Measurements from ENCODE around the gene PDGFRB.

The PDGFRB gene

GRCh38 chr5:150163547-150164059 is 8.0 kb upstream of the PDGFRB start:
- peak; percentile 37 for TF ChIP-seq CTCF (IDR thresholded peaks at IDR 0.05; ENCODE audit: low read depth, low read length)
- no peak for DNase-seq (ENCODE audit: extremely low read depth, low read depth)

GRCh38 chr5:150163035-150163434 is 7.4 kb upstream of the PDGFRB start:
- no peak for DNase-seq (ENCODE audit: extremely low read depth, low read depth)
- no peak for TF ChIP-seq CTCF (IDR thresholded peaks at IDR 0.05; ENCODE audit: low read depth, low read length)

- no peak for TF ChIP-seq CTCF (IDR thresholded peaks at IDR 0.05; ENCODE audit: low read depth, low read length)
- no peak for DNase-seq (ENCODE audit: extremely low read depth, low read depth)
These were observed 6.5 kb upstream of the PDGFRB start for GRCh38 chr5:150162142-150162513.

- no peak for DNase-seq (ENCODE audit: extremely low read depth, low read depth)
- TF ChIP-seq CTCF (IDR thresholded peaks at IDR 0.05; ENCODE audit: low read depth, low read length) = peak; percentile 99
These were observed 5.8 kb upstream of the PDGFRB start for GRCh38 chr5:150161242-150162141.

DNA sequence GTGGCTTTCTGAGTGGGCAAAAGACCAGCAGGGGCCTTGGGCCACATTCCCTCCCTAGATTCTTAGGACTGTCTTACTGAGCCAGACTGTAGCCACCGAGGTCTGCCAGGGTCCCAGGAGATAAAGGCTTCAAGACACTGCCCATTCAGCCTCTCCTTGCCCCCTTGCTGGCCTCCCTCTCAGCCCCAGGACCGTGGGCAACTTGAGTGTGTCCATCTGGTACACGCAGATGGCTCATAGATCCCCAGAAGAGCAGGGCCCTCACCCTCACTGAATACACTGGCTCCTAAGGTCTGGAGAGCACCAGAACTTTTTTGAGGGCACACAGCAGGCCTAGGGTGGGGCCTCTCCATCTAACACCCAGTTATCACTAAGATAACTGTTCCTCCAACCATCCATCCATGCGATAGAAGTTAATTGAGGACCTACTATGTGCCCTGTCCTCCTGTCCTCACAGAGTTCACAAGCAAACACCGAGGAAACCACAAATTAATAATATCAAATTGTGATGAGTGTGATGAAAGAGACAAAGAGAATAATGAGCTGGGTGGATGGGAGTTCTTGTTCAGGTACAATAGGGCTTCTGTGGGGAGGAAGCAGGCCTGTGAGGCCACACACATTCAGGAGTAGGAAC is 4.9 kb upstream of the PDGFRB start:
- no peak for TF ChIP-seq CTCF (IDR thresholded peaks at IDR 0.05; ENCODE audit: low read depth, low read length)
- DNase-seq (ENCODE audit: extremely low read depth, low read depth) = no peak

GRCh38 chr5:150159741-150160179 is 4.1 kb upstream of the PDGFRB start:
- no peak for DNase-seq (ENCODE audit: extremely low read depth, low read depth)
- no peak for TF ChIP-seq CTCF (IDR thresholded peaks at IDR 0.05; ENCODE audit: low read depth, low read length)

DNA sequence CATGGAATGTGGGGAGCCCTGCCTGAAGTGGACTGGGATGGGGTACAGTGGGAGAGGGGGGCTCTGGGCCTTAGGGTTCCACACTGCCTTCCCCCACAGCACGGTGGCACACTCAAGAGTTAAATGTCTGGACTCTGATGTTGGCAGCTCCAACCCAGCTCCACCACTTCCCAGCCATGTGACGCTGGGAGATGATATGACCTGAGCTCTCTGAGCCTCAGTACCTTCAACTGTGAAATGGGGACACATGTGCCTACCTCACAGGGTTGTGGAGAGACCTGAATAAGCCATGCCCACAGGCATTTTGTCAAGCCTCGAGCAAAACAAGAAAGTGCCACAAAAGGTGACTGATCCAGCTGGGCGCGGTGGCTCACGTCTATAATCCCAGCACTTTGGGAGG is 3.4 kb upstream of the PDGFRB start:
- no peak for DNase-seq (ENCODE audit: extremely low read depth, low read depth)

More for the DNA sequence above, 3.4 kb upstream of the PDGFRB start:
- no peak for TF ChIP-seq CTCF (IDR thresholded peaks at IDR 0.05; ENCODE audit: low read depth, low read length)

All from AG09319 (cell line).